B cell (primary cell): ENCODE data around the gene BPIFB2. TPM values are rescaled to one million over a fixed set of nuclear protein-coding genes. Genes with fewer than 3 reads are reported as not detected.

Experiments
- ATAC-seq: fragments of 200-7000 bp; cut with Tn5 transposase; one replicate; pipeline ENCODE4 v1.10.0; 2021; ENCODE audit warnings: low read depth, mild to moderate bottlenecking, moderate number of reproducible peaks, moderate library complexity
- CTCF ChIA-PET: fragments of 350-600 bp; sonication (Branson Sonifier 250); formaldehyde crosslinking; loops from one replicate; lab custom pipeline; 2021; ENCODE audit warnings: antibody characterized with exemption, inconsistent platforms; lab: Charles Lee
- POLR2A ChIA-PET: fragments of 350-600 bp; sonication (Branson Sonifier 250); formaldehyde crosslinking; loops from one replicate; lab custom pipeline; 2021; ENCODE audit warnings: antibody characterized with exemption; lab: Charles Lee
- DNase-seq: peaks from one replicate; pipeline ENCODE4 v3.0.0; 2013
- H2AFZ ChIP-seq: 2 replicates; pipeline ENCODE4 v1.6.1; 2012; ENCODE audit warnings: mild to moderate bottlenecking, low read depth, low read length; ENCODE audit not compliant: insufficient read depth, poor library complexity, severe bottlenecking
- H3K27ac ChIP-seq, 2 donors: 1 replicate in 1 of 2; 2 replicates in 1 of 2; pipeline ENCODE4 v1.5.1; 2012 to 2013; ENCODE audit warnings: low read length in 2 of 2, mild to moderate bottlenecking in 2 of 2, moderate library complexity in 1 of 2
- H3K27me3 ChIP-seq, 4 experiments: fragments of 200-600 bp in 1 of 4; sonication (generic) in 1 of 4; replicated peaks in 1 of 4; 1 replicate in 2 of 4; 2 replicates in 2 of 4; pipeline versions ENCODE4 v1.6.1 to v1.7.0; 2013 to 2016; ENCODE audit warnings: low read length in 3 of 4, mild to moderate bottlenecking in 2 of 4, mixed read lengths in 1 of 4, moderate library complexity in 1 of 4; ENCODE audit not compliant: insufficient read depth in 4 of 4, control insufficient read depth in 3 of 4; ENCODE audit errors: control extremely low read depth in 1 of 4
- H3K36me3 ChIP-seq, 2 experiments: replicated peaks in 1 of 2; 1 replicate in 1 of 2; 2 replicates in 1 of 2; pipeline versions ENCODE4 v1.6.1 to v1.7.1; 2013; ENCODE audit warnings: low read length in 1 of 2; ENCODE audit not compliant: insufficient read depth in 2 of 2, control insufficient read depth in 1 of 2; ENCODE audit errors: control extremely low read depth in 1 of 2, extremely low read depth in 1 of 2
- H3K4me1 ChIP-seq, 2 donors: fragments of 200-600 bp in 1 of 2; sonication (generic) in 1 of 2; 1 replicate in 1 of 2; 2 replicates in 1 of 2; pipeline versions ENCODE4 v1.5.1 to v1.6.1; 2013 to 2017; ENCODE audit warnings: low read length in 2 of 2; ENCODE audit not compliant: control insufficient read depth in 2 of 2, insufficient read depth in 2 of 2
- H3K4me2 ChIP-seq: replicated peaks from 2 replicates; pipeline ENCODE3; 2012; ENCODE audit warnings: mild to moderate bottlenecking, low read depth, low read length; ENCODE audit not compliant: poor library complexity, severe bottlenecking
- H3K4me3 ChIP-seq, 5 experiments: fragments of 200-600 bp in 1 of 5; sonication (generic) in 1 of 5; 1 replicate in 3 of 5; 2 replicates in 2 of 5; pipeline versions ENCODE4 v1.5.1 to v1.7.0; 2011 to 2016; ENCODE audit warnings: low read length in 4 of 5, mild to moderate bottlenecking in 4 of 5, low read depth in 2 of 5, control low read depth in 1 of 5, moderate library complexity in 1 of 5; ENCODE audit not compliant: insufficient read depth in 1 of 5; ENCODE audit errors: control extremely low read depth in 1 of 5, extremely low read depth in 1 of 5
- H3K79me2 ChIP-seq: fragments of 200-600 bp; sonication (generic); one replicate; pipeline ENCODE4 v1.6.0; 2016; ENCODE audit warnings: low read length; ENCODE audit not compliant: control insufficient read depth, insufficient read depth
- H3K9ac ChIP-seq: fragments of 200-600 bp; sonication (generic); 2 replicates; pipeline ENCODE4 v1.6.1; 2017; ENCODE audit warnings: mild to moderate bottlenecking, low read length, moderate library complexity
- H3K9me3 ChIP-seq, 3 donors: one replicate each; pipeline versions ENCODE4 v1.6.1 to v1.7.1; 2013; ENCODE audit warnings: low read length in 2 of 3; ENCODE audit not compliant: control insufficient read depth in 2 of 3, insufficient read depth in 1 of 3; ENCODE audit errors: control extremely low read depth in 1 of 3
- H4K20me1 ChIP-seq: 2 replicates; pipeline ENCODE4 v1.6.0; 2012; ENCODE audit warnings: mild to moderate bottlenecking, low read length; ENCODE audit not compliant: insufficient read depth, control insufficient read depth, poor library complexity, severe bottlenecking
- H3K27ac Mint-ChIP-seq: one replicate; pipeline ENCODE4 v1.8.0; 2021; ENCODE audit warnings: mixed read lengths
- H3K27me3 Mint-ChIP-seq: one replicate; pipeline ENCODE4 v1.8.0; 2021; ENCODE audit warnings: mixed read lengths
- H3K4me1 Mint-ChIP-seq: one replicate; pipeline ENCODE4 v1.8.0; 2021; ENCODE audit warnings: mixed read lengths
- H3K4me3 Mint-ChIP-seq: one replicate; pipeline ENCODE4 v1.8.0; 2021; ENCODE audit warnings: mixed read lengths
- H3K9me3 Mint-ChIP-seq: one replicate; pipeline ENCODE4 v1.8.0; 2022; ENCODE audit warnings: mixed read lengths; ENCODE audit not compliant: insufficient read depth
- CTCF ChIP-seq: fragments of 200-600 bp; IDR thresholded peaks from one replicate; pipeline ENCODE4 v1.8.0; 2022; ENCODE audit warnings: antibody characterized with exemption, mild to moderate bottlenecking
- EZH2 ChIP-seq: IDR thresholded peaks from 2 replicates; pipeline ENCODE4 v1.6.1; 2012; ENCODE audit warnings: borderline replicate concordance, low read depth, mild to moderate bottlenecking, moderate library complexity, low read length; ENCODE audit not compliant: insufficient read depth, poor library complexity, severe bottlenecking
- WGBS: methylation state at CpG from one replicate; pipeline ENCODE4 v1.1.5; 2013; ENCODE audit warnings: missing lambda C conversion rate; ENCODE audit not compliant: insufficient coverage; 5-methylcytosine and 5-hydroxymethylcytosine counted together
- intact Hi-C: fragments of 100-400 bp; cut with micrococcal nuclease; formaldehyde crosslinking; loops from one replicate; pipeline ENCODE4 v1.10.0; 2022
- polyA plus RNA-seq: library from polyadenylated mRNA; depleted of rRNA; stranded (reverse); fragments of >200 nt; gene quantifications from 2 replicates; pipeline ENCODE4 v1.2.3, GENCODE V29; 2012
- total RNA-seq, 2 donors: library from RNA; stranded (reverse); fragments of 120-200 nt in 1 of 2; gene quantifications; 1 replicate in 1 of 2; 2 replicates in 1 of 2; pipeline versions ENCODE4 v1.2.3 to v1.2.4, GENCODE V29; 2013 to 2022

BPIFB2 gene
- total and polyA plus RNA-seq, 2 donors (not counting 1 experiment from before 2014, with no cell fraction given) = not detected

DNA sequence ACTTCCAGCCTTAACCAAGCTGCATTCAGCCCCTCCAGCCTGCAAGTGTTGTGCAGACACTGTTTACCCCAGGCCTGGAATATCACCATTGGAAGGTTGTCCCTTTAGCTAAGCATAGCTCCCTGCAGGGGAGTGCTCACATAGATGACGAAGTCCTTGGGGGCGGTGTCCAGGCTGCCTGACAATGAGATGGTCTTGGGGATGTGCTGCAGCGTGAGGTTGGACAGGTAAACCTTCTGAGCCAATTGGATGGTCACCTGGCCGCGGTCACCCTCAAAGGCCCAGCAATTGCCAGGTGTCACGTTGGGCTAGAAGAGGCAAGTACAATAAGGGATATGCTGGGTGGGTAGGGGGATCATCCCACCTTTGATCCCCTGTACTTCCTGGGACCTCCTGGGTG lies 21.9 kb upstream of the BPIFB2 start:
- no peak overlapping the region for H3K9ac ChIP-seq
- H3K27me3 Mint-ChIP-seq = no peaks in the 10 kb centered on the region
- no peak overlapping the region for H3K27ac Mint-ChIP-seq
- no peak overlapping the region for H3K4me3 Mint-ChIP-seq
- H3K9me3 ChIP-seq = peaks cover 0 to 5% (median 0%) of the 10 kb centered on the region in 3 donors
- TF ChIP-seq EZH2 = no peak
- no peak for TF ChIP-seq CTCF
- intact Hi-C loops = no loop called here
- no peaks in the 10 kb centered on the region for H3K9me3 Mint-ChIP-seq
- no peak overlapping the region for H3K4me2 ChIP-seq
- H3K36me3 ChIP-seq = no peaks in the 10 kb centered on the region
- H3K4me3 ChIP-seq = no peak overlapping the region
- 94% methylated on average over 5 of the region's 6 CpGs for WGBS
- no peak for ATAC-seq
- H3K4me1 ChIP-seq = peaks cover 0 to 3% of the 10 kb centered on the region in 2 donors
- H2AFZ ChIP-seq = no peak overlapping the region
- H3K27me3 ChIP-seq = no peaks in the 10 kb centered on the region
- H3K27ac ChIP-seq = no peak overlapping the region
- no peaks in the 10 kb centered on the region for H3K79me2 ChIP-seq
- CTCF ChIA-PET = no interaction called here
- peaks cover 2% of the 10 kb centered on the region for H3K4me1 Mint-ChIP-seq
- H4K20me1 ChIP-seq = no peaks in the 10 kb centered on the region
- no peak for DNase-seq
- POLR2A ChIA-PET = no interaction called here

DNA sequence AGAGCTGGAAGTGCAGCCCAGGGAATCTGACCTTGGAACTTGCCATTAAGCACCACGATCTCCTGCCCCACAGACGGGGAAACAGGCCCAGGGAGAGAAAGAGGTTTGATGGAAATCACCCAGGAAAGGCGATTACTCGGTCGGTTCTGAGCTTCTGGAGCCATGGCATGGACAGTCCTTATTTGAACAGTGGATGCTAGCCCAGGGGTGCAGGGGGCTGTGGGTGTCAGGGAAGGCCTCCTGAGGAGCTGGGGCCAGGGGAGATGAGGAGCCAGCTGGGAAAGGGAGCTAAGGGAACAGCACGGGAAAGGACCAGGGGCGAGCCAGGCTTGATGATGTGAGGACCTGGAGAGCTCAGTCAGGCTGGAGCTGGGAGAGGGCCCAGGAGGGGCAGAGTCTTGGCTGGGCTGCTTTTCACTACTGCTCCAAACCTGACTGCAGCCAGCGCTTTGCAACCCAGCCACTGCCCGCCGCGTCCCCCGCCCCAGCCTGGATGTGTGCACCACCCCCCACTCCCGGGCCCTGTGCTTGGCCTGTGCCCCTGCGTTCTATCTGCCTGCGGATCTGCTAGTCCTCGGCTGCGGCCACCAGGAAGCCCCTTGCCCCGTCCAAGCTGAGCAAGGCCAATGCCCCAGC lies 21.1 kb upstream of the BPIFB2 start:
- 94% methylated on average over 14 of the region's 18 CpGs for WGBS

More for the DNA sequence above, 21.1 kb upstream of the BPIFB2 start:
- H3K27ac Mint-ChIP-seq = no peak overlapping the region
- DNase-seq (no peak), ATAC-seq (no peak)
- Histone ChIP-seq H3K4me3 (no peak overlapping the region), H3K4me1 (peaks cover 8 to 12% of the 10 kb centered on the region in 2 donors), H3K27me3 (no peaks in the 10 kb centered on the region), H4K20me1 (no peaks in the 10 kb centered on the region), H3K36me3 (no peaks in the 10 kb centered on the region), H3K4me2 (no peak overlapping the region), H3K79me2 (no peaks in the 10 kb centered on the region), H3K9ac (no peak overlapping the region), H3K27ac (no peak overlapping the region), H2AFZ (no peak overlapping the region), H3K9me3 (peaks cover 0 to 5% (median 0%) of the 10 kb centered on the region in 3 donors)
- no peaks in the 10 kb centered on the region for H3K9me3 Mint-ChIP-seq
- H3K4me3 Mint-ChIP-seq = no peak overlapping the region
- no peaks in the 10 kb centered on the region for H3K27me3 Mint-ChIP-seq
- intact Hi-C loops = no loop called here
- ChIA-PET POLR2A (no interaction called here), CTCF (no interaction called here)
- H3K4me1 Mint-ChIP-seq = peaks cover 9% of the 10 kb centered on the region
- TF ChIP-seq EZH2 (no peak), CTCF (no peak)
